ENCODE data around the gene MAST4. TPM values are rescaled to one million over a fixed set of nuclear protein-coding genes. Genes with fewer than 3 reads are reported as not detected.

MAST4 gene
- polyA plus RNA-seq, 2 donors, result 18.3 to 22.2 TPM

GRCh38 chr5:67065237-67065636, 469.0 kb downstream of the MAST4 start:
- Histone ChIP-seq H3K36me3 (ENCODE audit: control insufficient read depth in 2 of 2, insufficient read depth in 2 of 2, low read length in 1 of 2) (peaks cover 0 to 2% of the 10 kb centered on the region in 2 donors), H3K27ac (ENCODE audit: low read depth in 2 of 2, low read length in 1 of 2) (no peak overlapping the region), H3K4me1 (ENCODE audit: control insufficient read depth in 2 of 2, insufficient read depth in 2 of 2, low read length in 1 of 2) (no peaks in the 10 kb centered on the region), H3K27me3 (ENCODE audit: control insufficient read depth in 1 of 2, insufficient read depth in 2 of 2, low read length in 2 of 2) (no peaks in the 10 kb centered on the region), H3K9me3 (ENCODE audit: control insufficient read depth in 2 of 2, insufficient read depth in 1 of 2, low read depth in 1 of 2, low read length in 1 of 2) (no peaks in the 10 kb centered on the region), H3K4me3 (ENCODE audit: low read depth in 1 of 2, low read length in 2 of 2) (no peak overlapping the region)
- 76 to 78% methylated on average over 4 of the region's 4 CpGs for WGBS, 2 donors

DNA sequence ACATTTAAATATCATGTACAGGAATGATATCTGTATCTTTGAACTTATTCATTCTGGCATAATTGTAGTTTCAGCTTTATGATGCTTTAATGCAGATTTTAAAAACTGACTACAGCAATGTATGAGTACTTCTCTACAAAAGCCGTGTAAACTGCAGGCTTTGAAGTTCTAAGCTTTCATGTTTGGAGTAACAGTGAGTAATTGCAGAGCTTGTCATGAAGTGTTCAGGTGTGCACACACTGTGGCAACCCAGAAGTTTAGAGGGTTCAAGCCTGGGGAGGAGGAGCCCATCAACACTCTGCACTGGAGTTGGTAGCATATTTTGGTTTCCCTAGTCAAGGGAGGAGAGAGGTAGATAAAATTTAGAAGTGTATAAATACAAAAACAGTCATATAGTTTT, 469.5 kb downstream of the MAST4 start:
- Histone ChIP-seq H3K36me3 (ENCODE audit: control insufficient read depth in 2 of 2, insufficient read depth in 2 of 2, low read length in 1 of 2) (peaks cover 0 to 4% of the 10 kb centered on the region in 2 donors), H3K4me1 (ENCODE audit: control insufficient read depth in 2 of 2, insufficient read depth in 2 of 2, low read length in 1 of 2) (no peaks in the 10 kb centered on the region), H3K4me3 (ENCODE audit: low read depth in 1 of 2, low read length in 2 of 2) (no peak overlapping the region), H3K27me3 (ENCODE audit: control insufficient read depth in 1 of 2, insufficient read depth in 2 of 2, low read length in 2 of 2) (no peaks in the 10 kb centered on the region), H3K27ac (ENCODE audit: low read depth in 2 of 2, low read length in 1 of 2) (no peak overlapping the region), H3K9me3 (ENCODE audit: control insufficient read depth in 2 of 2, insufficient read depth in 1 of 2, low read depth in 1 of 2, low read length in 1 of 2) (no peaks in the 10 kb centered on the region)
- 57% methylated on average over 1 of the region's 1 CpG for WGBS, 2 donors

DNA sequence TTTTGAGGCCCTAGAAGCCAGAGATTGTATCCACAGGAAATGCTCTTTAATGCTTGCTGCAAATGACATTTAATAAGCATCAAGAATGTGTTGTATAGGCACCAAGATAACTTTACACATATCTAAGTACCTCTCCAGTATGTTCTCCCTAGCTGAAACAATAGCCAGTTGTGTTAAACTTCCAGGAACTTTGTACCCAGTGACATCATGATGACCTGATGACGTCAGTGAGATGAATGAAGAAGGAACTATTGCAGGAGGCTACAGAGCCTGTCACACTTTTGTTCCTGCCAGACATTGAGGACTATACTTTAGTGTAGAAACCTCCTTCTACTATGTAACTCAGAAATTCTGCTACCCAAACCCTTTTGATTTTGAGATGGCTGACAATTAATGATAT, 470.6 kb downstream of the MAST4 start:
- WGBS, 2 donors, result 50 to 56% methylated on average over 1 of the region's 1 CpG
- Histone ChIP-seq H3K4me3 (ENCODE audit: low read depth in 1 of 2, low read length in 2 of 2) (no peak overlapping the region), H3K27me3 (ENCODE audit: control insufficient read depth in 1 of 2, insufficient read depth in 2 of 2, low read length in 2 of 2) (no peaks in the 10 kb centered on the region), H3K36me3 (ENCODE audit: control insufficient read depth in 2 of 2, insufficient read depth in 2 of 2, low read length in 1 of 2) (peaks cover 0 to 4% of the 10 kb centered on the region in 2 donors), H3K9me3 (ENCODE audit: control insufficient read depth in 2 of 2, insufficient read depth in 1 of 2, low read depth in 1 of 2, low read length in 1 of 2) (no peaks in the 10 kb centered on the region), H3K27ac (ENCODE audit: low read depth in 2 of 2, low read length in 1 of 2) (no peak overlapping the region), H3K4me1 (ENCODE audit: control insufficient read depth in 2 of 2, insufficient read depth in 2 of 2, low read length in 1 of 2) (no peaks in the 10 kb centered on the region)

DNA sequence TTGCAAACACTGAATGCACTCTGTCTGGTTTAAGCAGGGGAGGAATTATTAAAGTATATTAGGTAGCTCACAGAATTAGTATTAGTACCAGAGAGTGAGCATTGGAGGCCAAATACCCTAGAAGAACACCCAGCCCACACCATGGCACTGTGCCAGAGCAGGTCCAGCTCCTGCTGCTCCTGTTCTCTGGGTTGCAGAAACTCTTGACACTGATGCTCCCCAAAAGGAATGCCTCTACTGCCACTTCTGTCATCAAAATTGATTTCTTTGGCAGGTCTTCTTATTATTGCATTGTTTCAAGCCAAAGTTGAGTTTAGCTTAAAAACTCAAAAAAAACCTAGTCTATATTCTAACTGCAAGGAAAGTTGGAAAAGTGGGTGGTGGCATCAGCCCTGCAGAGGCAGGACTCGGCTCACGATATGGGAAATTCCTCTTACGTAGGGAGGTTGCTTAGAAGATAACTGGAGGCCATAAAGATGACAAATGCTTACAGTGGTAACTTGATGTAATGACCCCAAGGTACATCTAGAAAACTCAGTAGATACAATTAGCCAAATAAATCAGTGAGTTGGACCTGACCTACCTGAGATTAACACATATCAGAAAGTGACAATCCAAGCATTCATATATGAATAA, 477.0 kb downstream of the MAST4 start:
- WGBS, 2 donors, result 90 to 94% methylated on average over 3 of the region's 3 CpGs
- H3K27ac ChIP-seq (ENCODE audit: low read depth in 2 of 2, low read length in 1 of 2), result no peak overlapping the region
- no peaks in the 10 kb centered on the region for H3K4me1 ChIP-seq (ENCODE audit: control insufficient read depth in 2 of 2, insufficient read depth in 2 of 2, low read length in 1 of 2)
- no peaks in the 10 kb centered on the region for H3K27me3 ChIP-seq (ENCODE audit: control insufficient read depth in 1 of 2, insufficient read depth in 2 of 2, low read length in 2 of 2)
- no peaks in the 10 kb centered on the region for H3K9me3 ChIP-seq (ENCODE audit: control insufficient read depth in 2 of 2, insufficient read depth in 1 of 2, low read depth in 1 of 2, low read length in 1 of 2)
- H3K4me3 ChIP-seq (ENCODE audit: low read depth in 1 of 2, low read length in 2 of 2), result no peak overlapping the region
- H3K36me3 ChIP-seq (ENCODE audit: control insufficient read depth in 2 of 2, insufficient read depth in 2 of 2, low read length in 1 of 2), result peaks cover 0 to 2% of the 10 kb centered on the region in 2 donors

- Histone ChIP-seq H3K27ac (ENCODE audit: low read depth in 2 of 2, low read length in 1 of 2) (no peak overlapping the region), H3K9me3 (ENCODE audit: control insufficient read depth in 2 of 2, insufficient read depth in 1 of 2, low read depth in 1 of 2, low read length in 1 of 2) (no peaks in the 10 kb centered on the region), H3K4me3 (ENCODE audit: low read depth in 1 of 2, low read length in 2 of 2) (no peak overlapping the region), H3K36me3 (ENCODE audit: control insufficient read depth in 2 of 2, insufficient read depth in 2 of 2, low read length in 1 of 2) (no peaks in the 10 kb centered on the region), H3K27me3 (ENCODE audit: control insufficient read depth in 1 of 2, insufficient read depth in 2 of 2, low read length in 2 of 2) (no peaks in the 10 kb centered on the region), H3K4me1 (ENCODE audit: control insufficient read depth in 2 of 2, insufficient read depth in 2 of 2, low read length in 1 of 2) (no peaks in the 10 kb centered on the region)
- 84 to 85% methylated on average over 4 of the region's 4 CpGs for WGBS, 2 donors
These were observed 481.1 kb downstream of the MAST4 start for GRCh38 chr5:67077296-67077695.

- Histone ChIP-seq H3K27me3 (ENCODE audit: control insufficient read depth in 1 of 2, insufficient read depth in 2 of 2, low read length in 2 of 2) (no peaks in the 10 kb centered on the region), H3K36me3 (ENCODE audit: control insufficient read depth in 2 of 2, insufficient read depth in 2 of 2, low read length in 1 of 2) (no peaks in the 10 kb centered on the region), H3K4me1 (ENCODE audit: control insufficient read depth in 2 of 2, insufficient read depth in 2 of 2, low read length in 1 of 2) (no peaks in the 10 kb centered on the region), H3K4me3 (ENCODE audit: low read depth in 1 of 2, low read length in 2 of 2) (no peak overlapping the region), H3K27ac (ENCODE audit: low read depth in 2 of 2, low read length in 1 of 2) (no peak overlapping the region), H3K9me3 (ENCODE audit: control insufficient read depth in 2 of 2, insufficient read depth in 1 of 2, low read depth in 1 of 2, low read length in 1 of 2) (no peaks in the 10 kb centered on the region)
- 79 to 81% methylated on average over 2 of the region's 2 CpGs for WGBS, 2 donors
These were observed 485.1 kb downstream of the MAST4 start for GRCh38 chr5:67081261-67081660.

GRCh38 chr5:67082941-67083340, 486.7 kb downstream of the MAST4 start:
- Histone ChIP-seq H3K36me3 (ENCODE audit: control insufficient read depth in 2 of 2, insufficient read depth in 2 of 2, low read length in 1 of 2) (no peaks in the 10 kb centered on the region), H3K27ac (ENCODE audit: low read depth in 2 of 2, low read length in 1 of 2) (no peak overlapping the region), H3K4me1 (ENCODE audit: control insufficient read depth in 2 of 2, insufficient read depth in 2 of 2, low read length in 1 of 2) (no peaks in the 10 kb centered on the region), H3K4me3 (ENCODE audit: low read depth in 1 of 2, low read length in 2 of 2) (no peak overlapping the region), H3K27me3 (ENCODE audit: control insufficient read depth in 1 of 2, insufficient read depth in 2 of 2, low read length in 2 of 2) (no peaks in the 10 kb centered on the region), H3K9me3 (ENCODE audit: control insufficient read depth in 2 of 2, insufficient read depth in 1 of 2, low read depth in 1 of 2, low read length in 1 of 2) (no peaks in the 10 kb centered on the region)
- 41% methylated on average over 1 of the region's 1 CpG for WGBS, 2 donors

GRCh38 chr5:67085616-67086015, 489.4 kb downstream of the MAST4 start:
- Histone ChIP-seq H3K27me3 (ENCODE audit: control insufficient read depth in 1 of 2, insufficient read depth in 2 of 2, low read length in 2 of 2) (no peaks in the 10 kb centered on the region), H3K9me3 (ENCODE audit: control insufficient read depth in 2 of 2, insufficient read depth in 1 of 2, low read depth in 1 of 2, low read length in 1 of 2) (no peaks in the 10 kb centered on the region), H3K4me3 (ENCODE audit: low read depth in 1 of 2, low read length in 2 of 2) (no peak overlapping the region), H3K27ac (ENCODE audit: low read depth in 2 of 2, low read length in 1 of 2) (no peak overlapping the region), H3K36me3 (ENCODE audit: control insufficient read depth in 2 of 2, insufficient read depth in 2 of 2, low read length in 1 of 2) (peaks cover 0 to 3% of the 10 kb centered on the region in 2 donors), H3K4me1 (ENCODE audit: control insufficient read depth in 2 of 2, insufficient read depth in 2 of 2, low read length in 1 of 2) (peaks cover 3 to 4% of the 10 kb centered on the region in 2 donors)
- 64% methylated on average over 4 of the region's 4 CpGs for WGBS, 2 donors

GRCh38 chr5:67089200-67089725, 493.1 kb downstream of the MAST4 start:
- 62 to 64% methylated on average over 4 of the region's 4 CpGs for WGBS, 2 donors
- peaks cover 0 to 3% of the 10 kb centered on the region in 2 donors for H3K36me3 ChIP-seq (ENCODE audit: control insufficient read depth in 2 of 2, insufficient read depth in 2 of 2, low read length in 1 of 2)
- peak overlapping the region; percentile 14 to 45 for H3K27ac ChIP-seq (ENCODE audit: low read depth in 2 of 2, low read length in 1 of 2)

DNA sequence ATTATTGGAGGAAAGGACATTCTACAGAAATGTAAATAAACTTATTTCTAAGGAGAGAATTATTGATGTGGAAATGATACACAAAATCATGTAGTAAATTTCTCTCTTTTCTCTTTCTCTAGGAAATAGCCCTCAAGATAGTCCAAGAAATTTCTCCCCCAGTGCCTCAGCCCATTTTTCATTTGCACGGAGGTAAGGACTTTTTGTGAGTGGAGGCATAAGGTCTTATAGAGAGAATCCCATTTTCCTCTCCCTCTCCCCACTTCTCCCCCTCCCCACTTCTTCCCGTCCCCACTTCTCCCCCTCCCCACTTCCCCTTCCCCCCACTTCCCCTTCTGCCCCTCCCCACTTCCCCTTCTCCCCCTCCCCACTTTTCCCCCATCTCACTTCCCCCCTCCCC, 493.8 kb downstream of the MAST4 start:
- 77 to 83% methylated on average over 2 of the region's 2 CpGs for WGBS, 2 donors
- no peak overlapping the region for H3K4me3 ChIP-seq (ENCODE audit: low read depth in 1 of 2, low read length in 2 of 2)
- no peak overlapping the region for H3K27ac ChIP-seq (ENCODE audit: low read depth in 2 of 2, low read length in 1 of 2)
- H3K27me3 ChIP-seq (ENCODE audit: control insufficient read depth in 1 of 2, insufficient read depth in 2 of 2, low read length in 2 of 2), result no peaks in the 10 kb centered on the region
- no peaks in the 10 kb centered on the region for H3K9me3 ChIP-seq (ENCODE audit: control insufficient read depth in 2 of 2, insufficient read depth in 1 of 2, low read depth in 1 of 2, low read length in 1 of 2)
- peaks cover 3 to 7% of the 10 kb centered on the region in 2 donors for H3K4me1 ChIP-seq (ENCODE audit: control insufficient read depth in 2 of 2, insufficient read depth in 2 of 2, low read length in 1 of 2)
- peaks cover 0 to 3% of the 10 kb centered on the region in 2 donors for H3K36me3 ChIP-seq (ENCODE audit: control insufficient read depth in 2 of 2, insufficient read depth in 2 of 2, low read length in 1 of 2)

More at GRCh38 chr5:67089200-67089725, 493.1 kb downstream of the MAST4 start:
- Histone ChIP-seq H3K4me1 (ENCODE audit: control insufficient read depth in 2 of 2, insufficient read depth in 2 of 2, low read length in 1 of 2) (peaks cover 3 to 4% of the 10 kb centered on the region in 2 donors), H3K9me3 (ENCODE audit: control insufficient read depth in 2 of 2, insufficient read depth in 1 of 2, low read depth in 1 of 2, low read length in 1 of 2) (no peaks in the 10 kb centered on the region), H3K4me3 (ENCODE audit: low read depth in 1 of 2, low read length in 2 of 2) (no peak overlapping the region), H3K27me3 (ENCODE audit: control insufficient read depth in 1 of 2, insufficient read depth in 2 of 2, low read length in 2 of 2) (no peaks in the 10 kb centered on the region)

All from esophagus (tissue), 2 donors.